Left colon (tissue), 2 donors: ENCODE data around the gene MCRIP1. TPM values are rescaled to one million over a fixed set of nuclear protein-coding genes. Genes with fewer than 3 reads are reported as not detected.

Experiments used
- ATAC-seq: fragments of 200-7000 bp; cut with Tn5 transposase; one replicate; pipeline ENCODE4 v1.9.1; 2020; ENCODE audit warnings: mild to moderate bottlenecking, moderate library complexity
- DNase-seq, 2 donors: peaks; one replicate each; pipeline ENCODE4 v3.0.0-alpha.2; 2020
- intact Hi-C, 2 donors: fragments of 100-400 bp; cut with DNase I in 1 of 2; cut with micrococcal nuclease in 1 of 2; formaldehyde crosslinking; loops; one replicate each; pipeline versions ENCODE4 v1.11.2 to v1.14.0; 2022; cut with DNase I, micrococcal nuclease
- total RNA-seq, 2 donors: library from RNA; stranded (reverse); fragmentation: NEBNext Ultra II Directional; extraction: Animal tissue kit (Norgen Biotek cat#: 25700); gene quantifications; one replicate each; pipeline ENCODE4 v1.2.1, GENCODE V29; 2021
- donor health status: DM: no; HTN: no; CAD: no.
- donor health status: DM: yes; HTN: yes; CAD: no.

Gene MCRIP1
- total RNA-seq, 2 donors from 2014 or later = 16.4 to 30.4 TPM

GRCh38 chr17:81792675-81793615 is 40.1 kb downstream of the MCRIP1 start:
- intact Hi-C loops = no loop called here
- no peak for ATAC-seq
- DNase-seq = no peak

Other genes starting within 250 kb of the MCRIP1 start
- 10 to 100 TPM; 86.2 to 88.4 TPM for gene NPLOC4, start 196.2 kb downstream of the MCRIP1 start, total RNA-seq
- gene TSPAN10, start 196.1 kb downstream of the MCRIP1 start, total RNA-seq = under 1 TPM; 0.18 to 0.22 TPM
- gene PDE6G, start 176.7 kb downstream of the MCRIP1 start, total RNA-seq = under 1 TPM in 1 of 2 donors, not detected in 1; 0.34 TPM
- gene OXLD1, start 166.7 kb downstream of the MCRIP1 start, total RNA-seq = 10 to 100 TPM; 24.6 to 36.6 TPM
- gene CCDC137, start 166.6 kb downstream of the MCRIP1 start, total RNA-seq = 10 to 100 TPM; 14.0 to 19.4 TPM
- 10 to 100 TPM; 14.3 to 30.5 TPM for gene ARL16, start 149.5 kb downstream of the MCRIP1 start, total RNA-seq
- 100 to 1,000 TPM in 1 of 2 donors, 10 to 100 TPM in 1; 98.5 to 105 TPM for gene HGS, start 149.3 kb downstream of the MCRIP1 start, total RNA-seq
- 100 to 1,000 TPM in 1 of 2 donors, 10 to 100 TPM in 1; 88.2 to 146 TPM for gene MRPL12, start 129.9 kb downstream of the MCRIP1 start, total RNA-seq
- 10 to 100 TPM; 52.5 to 76.2 TPM for gene SLC25A10, start 121.0 kb downstream of the MCRIP1 start, total RNA-seq
- under 1 TPM; 0.14 to 0.67 TPM for gene GCGR, start 29.1 kb downstream of the MCRIP1 start, total RNA-seq
- gene PPP1R27, start 1.8 kb upstream of the MCRIP1 start, total RNA-seq = not detected
- gene P4HB, start 27.2 kb upstream of the MCRIP1 start, total RNA-seq = 100 to 1,000 TPM; 560 to 669 TPM
- 100 to 1,000 TPM; 447 to 500 TPM for gene ARHGDIA, start 38.0 kb upstream of the MCRIP1 start, total RNA-seq
- 10 to 100 TPM; 43.9 to 69.8 TPM for gene ALYREF, start 58.3 kb upstream of the MCRIP1 start, total RNA-seq
- 10 to 100 TPM; 83.6 to 88.6 TPM for gene ANAPC11, start 58.4 kb upstream of the MCRIP1 start, total RNA-seq
- gene NPB, start 68.9 kb upstream of the MCRIP1 start, total RNA-seq = under 1 TPM in 1 of 2 donors, not detected in 1; 0.11 TPM
- gene PCYT2, start 78.1 kb upstream of the MCRIP1 start, total RNA-seq = 10 to 100 TPM; 49.9 to 68.9 TPM
- 10 to 100 TPM; 63.2 to 67.5 TPM for gene SIRT7, start 84.9 kb upstream of the MCRIP1 start, total RNA-seq
- 10 to 100 TPM; 17.8 to 19.7 TPM for gene MAFG, start 94.4 kb upstream of the MCRIP1 start, total RNA-seq
- gene PYCR1, start 104.0 kb upstream of the MCRIP1 start, total RNA-seq = 10 to 100 TPM; 40.2 to 55.6 TPM
- under 1 TPM in 1 of 2 donors, not detected in 1; 0.17 TPM for gene MYADML2, start 113.9 kb upstream of the MCRIP1 start, total RNA-seq
- not detected for gene NOTUM, start 127.9 kb upstream of the MCRIP1 start, total RNA-seq
- gene ASPSCR1, start 144.3 kb upstream of the MCRIP1 start, total RNA-seq = 10 to 100 TPM; 29.8 to 35.9 TPM
- gene CENPX, start 189.6 kb upstream of the MCRIP1 start, total RNA-seq = 100 to 1,000 TPM in 1 of 2 donors, 10 to 100 TPM in 1; 83.3 to 127 TPM
- gene LRRC45, start 190.0 kb upstream of the MCRIP1 start, total RNA-seq = 10 to 100 TPM; 14.2 to 20.8 TPM
- gene RAC3, start 198.4 kb upstream of the MCRIP1 start, total RNA-seq = 1 to 10 TPM; 4.2 to 9.0 TPM
- gene DCXR, start 204.4 kb upstream of the MCRIP1 start, total RNA-seq = 100 to 1,000 TPM; 111 to 137 TPM
- gene RFNG, start 218.5 kb upstream of the MCRIP1 start, total RNA-seq = 10 to 100 TPM; 31.5 to 32.3 TPM
- 10 to 100 TPM; 80.7 to 87.4 TPM for gene GPS1, start 218.6 kb upstream of the MCRIP1 start, total RNA-seq
- 100 to 1,000 TPM; 127 to 146 TPM for gene DUS1L, start 232.5 kb upstream of the MCRIP1 start, total RNA-seq